AG09319 (cell line): ENCODE data around the gene GIGYF2.

ENCODE experiments used
- DNase-seq: peaks from one replicate; pipeline ENCODE4 v3.0.0-alpha.2; 2010; ENCODE audit warnings: low read depth; ENCODE audit errors: extremely low read depth
- TF ChIP-seq, protein P1 (sequence below): IDR thresholded peaks from 2 replicates; pipeline ENCODE4 v1.5.1; 2011; ENCODE audit warnings: low read depth, mild to moderate bottlenecking, inconsistent platforms, low read length, moderate library complexity

GIGYF2 gene

GRCh38 chr2:232662486-232663260, 34.5 kb upstream of the GIGYF2 start:
- DNase-seq, result no peak
- TF ChIP-seq, protein P1, sequence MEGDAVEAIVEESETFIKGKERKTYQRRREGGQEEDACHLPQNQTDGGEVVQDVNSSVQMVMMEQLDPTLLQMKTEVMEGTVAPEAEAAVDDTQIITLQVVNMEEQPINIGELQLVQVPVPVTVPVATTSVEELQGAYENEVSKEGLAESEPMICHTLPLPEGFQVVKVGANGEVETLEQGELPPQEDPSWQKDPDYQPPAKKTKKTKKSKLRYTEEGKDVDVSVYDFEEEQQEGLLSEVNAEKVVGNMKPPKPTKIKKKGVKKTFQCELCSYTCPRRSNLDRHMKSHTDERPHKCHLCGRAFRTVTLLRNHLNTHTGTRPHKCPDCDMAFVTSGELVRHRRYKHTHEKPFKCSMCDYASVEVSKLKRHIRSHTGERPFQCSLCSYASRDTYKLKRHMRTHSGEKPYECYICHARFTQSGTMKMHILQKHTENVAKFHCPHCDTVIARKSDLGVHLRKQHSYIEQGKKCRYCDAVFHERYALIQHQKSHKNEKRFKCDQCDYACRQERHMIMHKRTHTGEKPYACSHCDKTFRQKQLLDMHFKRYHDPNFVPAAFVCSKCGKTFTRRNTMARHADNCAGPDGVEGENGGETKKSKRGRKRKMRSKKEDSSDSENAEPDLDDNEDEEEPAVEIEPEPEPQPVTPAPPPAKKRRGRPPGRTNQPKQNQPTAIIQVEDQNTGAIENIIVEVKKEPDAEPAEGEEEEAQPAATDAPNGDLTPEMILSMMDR, result no peak

DNA sequence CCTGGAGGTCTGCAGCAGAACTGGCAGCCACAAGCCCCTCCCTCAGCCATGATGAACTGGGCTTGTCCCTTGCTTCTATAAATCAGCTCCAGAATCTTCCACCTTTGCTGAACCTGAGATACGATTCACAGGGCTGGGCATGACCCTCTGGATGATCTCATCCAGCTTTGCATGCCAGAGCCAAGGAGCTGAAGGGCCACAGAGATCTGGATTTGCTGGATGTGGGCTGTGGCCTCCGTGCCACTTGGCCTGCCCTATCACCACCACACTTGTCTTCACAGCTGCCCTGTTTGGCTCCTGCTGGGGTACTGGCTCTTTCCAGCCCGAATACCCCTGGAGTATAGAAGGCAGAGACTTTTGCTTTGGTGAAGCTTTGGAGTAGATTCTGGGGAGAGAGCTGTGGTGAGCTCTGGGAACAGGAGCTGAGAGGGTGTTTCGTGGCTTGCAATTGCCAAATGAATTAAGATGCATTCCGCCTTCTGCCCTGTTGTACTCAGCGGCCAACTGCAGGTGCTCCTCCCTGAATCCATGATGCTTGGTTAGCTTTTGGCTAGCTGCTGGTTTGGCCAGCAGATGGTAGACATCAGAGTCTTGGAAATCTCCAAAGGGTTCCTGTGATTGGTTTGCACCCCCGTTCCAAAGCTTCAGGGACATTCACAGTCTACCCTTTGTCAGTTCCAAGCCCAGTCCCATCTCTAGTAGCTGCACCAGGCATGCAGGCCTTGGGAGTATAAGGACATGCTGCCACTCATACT, 30.9 kb upstream of the GIGYF2 start:
- TF ChIP-seq, protein P1, result no peak

GRCh38 chr2:232667989-232668583, 29.0 kb upstream of the GIGYF2 start:
- no peak for DNase-seq
- TF ChIP-seq, protein P1, result no peak

More for the DNA sequence above, 30.9 kb upstream of the GIGYF2 start:
- DNase-seq, result no peak

- no peak for DNase-seq
- TF ChIP-seq, protein P1, result peak; percentile 51
These were observed 28.2 kb upstream of the GIGYF2 start for GRCh38 chr2:232668805-232669444.

DNA sequence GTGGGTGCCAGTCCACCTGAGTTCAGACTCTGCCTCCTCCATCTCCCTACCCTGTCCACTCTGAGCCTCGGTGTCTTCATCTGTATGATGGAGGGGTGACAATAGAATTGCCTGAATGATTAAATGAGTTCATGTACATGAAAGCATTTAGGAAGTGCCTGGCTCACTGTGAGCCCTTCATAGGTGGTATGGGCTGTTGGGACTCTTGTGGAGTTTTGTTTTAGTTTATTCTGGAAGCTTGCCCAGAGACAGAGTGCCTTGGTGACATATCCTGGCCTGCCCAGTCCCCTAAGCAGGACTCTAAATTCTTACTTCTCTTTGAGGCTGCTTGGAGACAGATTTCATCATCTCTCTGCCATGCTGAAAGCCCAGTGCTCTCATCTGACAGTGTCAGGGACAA, 24.5 kb upstream of the GIGYF2 start:
- no peak for DNase-seq
- TF ChIP-seq, protein P1, result no peak

GRCh38 chr2:232674491-232674890, 22.6 kb upstream of the GIGYF2 start:
- TF ChIP-seq, protein P1, result no peak
- DNase-seq, result no peak
